ENCODE data around the gene RASA2.
"Not testable (repeated sequence)": the region's sequence is repeated elsewhere in the genome, so short reads cannot be mapped to it uniquely, and the experiment has no call there.

Gene RASA2

GRCh38 chr3:141536017-141536416 lies 49.2 kb downstream of the RASA2 start:
- DNase-seq (ENCODE audit: low read depth): not testable (repeated sequence)

- DNase-seq (ENCODE audit: low read depth): no peak
These were observed 51.0 kb downstream of the RASA2 start for GRCh38 chr3:141537856-141538255.

DNA sequence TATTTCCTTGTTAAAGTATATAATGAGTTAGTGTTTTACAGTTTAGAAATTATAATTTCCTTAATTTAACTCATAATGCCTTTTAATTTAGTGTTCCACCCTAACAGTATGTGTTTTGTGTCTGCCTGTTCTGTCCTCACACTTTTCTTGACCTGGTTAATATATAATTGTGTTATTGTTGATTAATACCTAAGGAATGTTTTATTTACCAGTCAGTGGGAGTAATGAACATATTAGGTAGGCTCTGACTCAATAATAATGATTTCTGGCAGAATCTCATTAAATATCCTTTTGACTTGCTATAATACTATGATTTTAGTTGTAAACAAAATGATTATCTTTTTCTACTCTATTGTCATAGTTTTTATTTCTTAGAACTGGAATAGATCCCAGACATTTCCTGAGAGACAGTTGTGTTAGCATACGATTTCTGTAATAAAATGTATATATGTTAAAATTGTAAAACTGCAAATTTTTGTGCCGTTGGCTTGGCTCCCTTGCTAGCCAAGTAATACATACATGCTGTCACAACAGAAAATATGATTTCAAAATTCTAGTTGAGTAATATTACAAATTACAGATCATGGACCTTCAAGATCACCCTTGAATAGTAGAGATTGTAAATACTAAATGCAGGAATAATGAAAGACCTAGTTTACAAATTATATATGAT lies 51.9 kb downstream of the RASA2 start:
- DNase-seq (ENCODE audit: low read depth): no peak

- no peak for DNase-seq (ENCODE audit: low read depth)
These were observed 52.8 kb downstream of the RASA2 start for GRCh38 chr3:141539431-141540187.

GRCh38 chr3:141540531-141540930 lies 53.7 kb downstream of the RASA2 start:
- DNase-seq (ENCODE audit: low read depth): no peak

DNA sequence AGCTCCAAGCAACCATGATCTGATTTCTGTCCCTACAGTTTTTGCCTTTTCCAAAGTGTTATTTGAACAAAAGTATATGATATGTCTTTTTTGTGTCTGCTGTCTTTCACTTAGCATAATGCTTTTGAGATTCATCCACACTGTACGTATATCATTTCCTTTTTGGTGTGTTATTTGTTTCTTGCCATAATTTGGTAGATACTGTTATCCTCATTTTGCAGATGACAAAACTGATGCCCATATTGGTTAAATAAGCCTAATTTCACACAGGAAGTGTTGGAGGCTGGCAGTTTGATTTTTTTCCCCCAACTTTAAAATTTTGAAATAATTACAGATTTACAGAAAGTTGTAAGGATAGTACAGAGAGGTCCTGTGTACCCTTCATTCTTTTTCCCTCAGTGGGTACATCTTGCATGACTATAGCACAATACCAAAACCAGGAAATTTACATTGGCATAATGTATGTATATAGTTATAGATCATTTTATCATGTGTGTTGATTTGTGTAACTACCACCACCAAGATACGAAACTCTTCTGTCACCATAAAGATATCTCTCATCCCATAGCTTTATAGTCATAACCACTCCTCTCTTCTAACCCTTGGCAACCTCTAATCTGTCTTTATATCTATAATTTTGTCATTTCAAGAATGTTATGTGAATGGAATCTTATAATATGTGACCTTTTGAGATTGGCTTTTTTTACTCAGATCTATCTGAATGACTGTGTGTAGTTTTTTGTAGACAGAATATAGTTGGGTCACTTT lies 55.6 kb downstream of the RASA2 start:
- no peak for DNase-seq (ENCODE audit: low read depth)

DNA sequence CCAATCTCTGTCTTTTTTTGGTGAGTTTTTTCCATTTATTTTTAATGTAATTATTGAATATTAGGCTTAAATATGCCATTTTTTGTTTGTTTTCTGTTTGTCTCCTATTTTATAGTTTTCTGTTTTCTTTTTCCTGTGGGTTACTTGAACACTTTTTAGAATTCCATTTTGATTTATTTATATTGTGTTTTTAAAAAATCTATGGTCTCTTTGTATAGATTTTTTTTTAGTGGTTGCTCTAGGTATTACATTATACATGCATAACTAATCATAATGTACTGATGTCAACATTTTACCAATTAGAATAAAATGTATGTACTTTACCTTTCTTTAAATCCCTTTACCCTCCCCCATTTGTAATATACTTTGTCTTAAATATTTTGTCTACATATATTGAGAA lies 56.2 kb downstream of the RASA2 start:
- DNase-seq (ENCODE audit: low read depth): no peak

DNA sequence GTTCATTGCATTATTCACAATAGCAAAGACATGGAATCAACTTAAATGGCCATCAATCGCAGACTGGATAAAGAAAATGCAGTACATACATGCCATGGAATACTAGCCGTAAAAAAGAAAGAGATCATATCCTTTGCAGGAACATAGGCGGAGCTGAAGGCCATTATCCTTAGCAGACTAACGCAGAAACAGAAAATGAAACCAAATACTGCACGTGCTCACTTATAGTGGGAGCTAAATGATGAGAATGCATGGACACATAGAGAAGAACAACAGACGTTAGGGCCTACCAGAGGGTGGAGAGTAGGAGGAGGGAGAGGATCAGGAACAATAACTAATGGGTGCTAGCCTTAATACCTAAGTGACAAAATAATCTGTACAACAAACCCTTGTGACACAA lies 57.9 kb downstream of the RASA2 start:
- no peak for DNase-seq (ENCODE audit: low read depth)

DNA sequence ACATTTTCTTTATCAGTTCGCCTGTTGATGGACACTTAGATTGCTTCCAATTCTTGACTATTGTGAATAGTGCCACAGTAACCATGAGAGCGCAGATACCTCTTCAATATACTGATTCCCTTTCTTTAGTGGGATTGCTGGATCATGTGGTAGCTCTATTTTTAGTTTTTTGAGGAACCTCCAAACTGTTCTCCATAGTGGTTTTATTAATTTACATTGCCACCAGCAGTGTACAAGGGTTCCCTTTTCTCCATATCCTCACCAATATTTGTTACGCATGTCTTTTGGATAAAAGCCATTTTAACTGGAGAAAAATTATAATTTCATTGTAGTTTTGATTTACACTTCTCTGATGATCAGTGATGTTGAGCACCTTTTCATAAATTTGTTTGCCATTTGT lies 59.3 kb downstream of the RASA2 start:
- no peak for DNase-seq (ENCODE audit: low read depth)

DNA sequence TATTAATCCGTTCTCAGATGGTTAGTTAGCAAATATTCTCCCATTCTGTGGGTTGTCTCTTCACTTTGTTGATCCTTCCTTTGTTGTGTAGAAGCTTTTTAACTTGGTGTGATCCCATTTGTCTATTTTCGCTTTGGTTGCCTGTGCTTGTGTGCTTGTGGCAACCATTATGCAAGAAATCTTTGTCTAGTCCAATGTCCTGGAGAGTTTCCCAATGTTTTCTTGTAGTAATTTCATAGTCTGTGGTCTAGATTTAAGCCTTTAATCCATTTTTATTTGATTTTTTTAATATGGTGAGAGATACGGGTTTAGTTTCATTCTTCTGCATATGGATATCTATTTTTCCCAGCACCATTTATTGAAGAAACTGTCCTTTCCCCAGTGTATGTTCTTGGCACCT lies 59.8 kb downstream of the RASA2 start:
- no peak for DNase-seq (ENCODE audit: low read depth)

DNA sequence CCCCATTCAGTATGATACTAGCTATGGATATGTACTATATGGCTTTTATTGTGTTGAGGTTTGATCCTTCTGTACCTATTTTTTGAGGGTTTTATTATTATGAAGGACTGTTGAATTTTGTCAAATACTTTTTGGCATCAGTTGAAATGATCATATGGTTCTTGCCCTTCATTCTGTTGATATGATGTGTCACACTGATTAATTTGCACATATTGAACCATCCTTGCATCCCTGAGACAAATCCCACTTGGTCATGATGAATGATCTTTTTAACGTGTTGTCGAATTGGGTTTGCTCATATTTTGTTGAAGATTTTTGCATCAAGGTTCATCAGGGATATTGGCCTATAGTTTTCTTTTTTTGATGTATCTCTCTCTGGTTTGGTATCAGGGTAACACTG lies 61.0 kb downstream of the RASA2 start:
- DNase-seq (ENCODE audit: low read depth): no peak

- DNase-seq (ENCODE audit: low read depth): no peak
These were observed 64.3 kb downstream of the RASA2 start for GRCh38 chr3:141550926-141551665.

DNA sequence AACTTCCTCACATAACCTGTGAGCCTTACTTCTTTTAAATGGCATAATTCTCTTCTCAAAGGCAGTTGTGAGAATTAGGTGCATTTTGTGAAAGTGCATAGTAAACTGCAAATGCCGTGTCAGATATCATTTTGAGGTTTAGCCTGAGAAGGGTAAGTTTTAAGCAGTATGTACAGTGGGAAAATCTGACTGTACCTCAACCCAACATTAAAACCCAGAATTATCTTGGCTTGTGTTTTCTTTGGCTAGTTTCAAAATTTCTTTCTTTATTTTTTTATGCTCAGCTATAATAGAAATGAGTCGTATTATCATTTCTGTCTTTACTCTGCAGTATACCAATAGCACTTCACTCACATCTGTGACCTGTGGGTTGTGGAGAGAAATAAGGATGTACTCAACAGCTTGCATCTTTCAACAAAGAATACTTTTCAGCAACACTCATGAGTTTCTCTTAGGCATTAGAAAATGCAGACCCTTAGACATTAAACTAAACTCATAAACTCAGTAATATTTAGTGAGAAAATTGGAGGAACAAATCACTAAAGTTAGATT lies 65.7 kb downstream of the RASA2 start:
- no peak for DNase-seq (ENCODE audit: low read depth)

- DNase-seq (ENCODE audit: low read depth): no peak
These were observed 66.2 kb downstream of the RASA2 start for GRCh38 chr3:141553055-141553454.

DNA sequence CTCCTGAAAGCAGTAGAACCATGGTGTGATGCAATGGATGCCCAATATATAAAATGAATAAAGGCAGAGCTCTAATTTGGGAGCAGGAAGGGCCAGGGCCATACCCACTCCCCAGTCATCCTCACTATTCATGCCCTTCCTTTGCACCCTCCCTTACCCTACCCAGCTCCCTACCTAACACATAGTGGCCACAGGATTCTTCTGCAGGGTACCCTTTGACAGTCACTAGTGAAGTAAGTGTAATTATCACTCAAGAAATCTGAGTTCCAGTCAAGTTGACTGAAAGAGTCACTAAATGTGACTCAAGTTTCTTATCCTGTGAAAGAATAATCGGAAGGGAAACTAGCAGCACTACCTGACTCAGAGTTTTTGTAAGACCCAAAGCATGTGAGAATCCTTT lies 69.2 kb downstream of the RASA2 start:
- DNase-seq (ENCODE audit: low read depth): no peak

DNA sequence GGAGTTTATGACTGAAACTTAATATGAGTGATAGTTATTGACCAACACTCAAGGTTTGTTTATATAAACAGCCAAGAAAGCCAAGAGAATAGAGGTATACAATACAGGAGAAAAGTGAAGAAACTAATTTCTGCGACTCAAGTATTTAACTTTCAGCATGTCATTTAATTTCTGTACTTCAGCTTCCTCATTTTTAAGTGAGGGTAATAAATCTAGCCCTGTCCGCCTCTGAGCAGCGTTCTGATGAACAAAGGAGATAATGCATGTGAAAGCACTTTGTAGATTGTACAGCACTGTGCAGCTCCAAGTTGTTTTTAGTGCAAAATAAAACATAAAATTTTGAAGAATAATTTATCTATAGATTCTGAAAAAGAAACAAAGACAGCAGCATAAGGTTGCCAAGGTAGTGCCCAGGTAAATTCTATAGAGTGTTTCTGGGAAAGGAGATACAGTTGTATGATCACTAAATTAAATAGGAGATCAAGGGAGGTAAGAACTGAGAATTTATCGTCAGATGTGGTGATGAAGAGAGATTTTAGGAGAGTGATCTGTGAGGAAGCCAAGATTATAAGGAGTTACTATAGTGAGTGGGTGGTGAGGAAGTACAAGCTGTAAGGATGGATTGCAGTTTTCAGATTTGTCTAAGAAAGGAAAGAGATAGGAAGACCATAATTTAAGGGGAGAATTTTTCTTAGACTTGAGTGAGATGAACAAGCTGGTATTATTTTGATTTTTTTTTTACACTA lies 71.3 kb downstream of the RASA2 start:
- DNase-seq (ENCODE audit: low read depth): no peak

GRCh38 chr3:141561426-141562034 lies 74.7 kb downstream of the RASA2 start:
- DNase-seq (ENCODE audit: low read depth): peak; percentile 12

- no peak for DNase-seq (ENCODE audit: low read depth)
These were observed 77.4 kb downstream of the RASA2 start for GRCh38 chr3:141564241-141564640.

DNA sequence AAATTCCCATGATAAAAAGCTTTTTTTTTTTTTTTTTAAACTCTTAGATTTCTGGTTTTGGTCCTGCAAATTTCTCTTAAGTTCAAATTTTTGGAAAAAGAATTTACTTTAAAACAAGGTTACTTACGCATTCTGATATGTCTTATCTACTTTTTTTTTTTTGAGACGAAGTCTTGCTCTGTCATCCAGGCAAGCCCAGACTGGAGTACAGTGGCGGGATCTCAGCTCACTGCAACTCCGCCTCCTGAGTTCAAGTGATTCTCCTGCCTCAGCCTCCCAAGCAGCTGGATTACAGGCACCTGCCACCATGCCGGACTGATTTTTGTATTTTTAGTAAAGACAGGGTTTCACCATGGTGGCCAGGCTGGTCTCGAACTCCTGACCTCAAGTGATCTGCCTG lies 83.2 kb downstream of the RASA2 start:
- no peak for DNase-seq (ENCODE audit: low read depth)

DNA sequence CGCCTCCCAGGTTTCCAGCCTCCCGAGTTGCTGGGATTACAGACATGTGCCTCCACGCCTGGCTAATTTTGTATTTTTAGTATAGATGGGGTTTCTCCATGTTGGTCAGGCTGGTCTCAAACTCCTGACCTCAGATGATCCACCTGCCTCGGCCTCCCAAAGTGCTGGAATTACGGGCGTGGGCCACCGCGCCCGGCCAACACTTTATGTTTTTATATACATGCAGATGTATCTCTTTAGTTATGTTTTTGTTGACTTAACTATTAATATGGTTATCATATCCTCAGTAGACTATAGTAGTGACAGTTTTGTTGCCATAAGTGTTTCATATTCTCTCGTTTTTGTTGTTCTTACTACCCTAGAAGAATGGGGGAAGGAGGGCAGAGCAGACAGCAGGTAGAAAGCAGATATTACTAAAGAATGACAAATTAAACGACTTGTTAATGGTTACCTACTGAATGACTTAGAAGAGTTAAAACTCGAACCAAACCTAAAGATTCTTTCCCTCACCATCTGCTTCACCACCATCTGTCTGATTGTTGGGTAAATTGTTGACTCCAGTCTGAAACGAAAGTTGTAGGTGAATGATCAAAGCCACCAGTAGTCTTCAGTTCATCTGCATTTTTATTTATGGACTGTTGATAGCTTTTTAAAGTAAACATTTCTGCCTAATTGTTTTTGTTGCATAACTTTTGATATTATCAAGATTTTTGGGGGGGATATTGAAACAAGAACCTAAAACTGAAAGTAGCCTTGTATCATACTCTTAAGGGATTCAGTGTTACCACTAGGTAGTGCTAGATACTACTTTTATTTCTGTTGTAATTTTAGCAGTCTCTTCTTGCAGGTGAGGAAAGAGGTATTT lies 89.3 kb downstream of the RASA2 start:
- no peak for DNase-seq (ENCODE audit: low read depth)

Measured in activated T-cell treated with anti-CD3 and anti-CD28 coated beads for 1 hour (primary cell).